Endothelial cell of umbilical vein (primary cell): ENCODE results near the gene ZNF22. TPM values are rescaled to one million over a fixed set of nuclear protein-coding genes. Genes with fewer than 3 reads are reported as not detected.

Experiments
- BruUV-seq: library from RNA; stranded (reverse); fragments of 400-500 nt; replicated peaks from 2 replicates; lab custom pipeline; 2021; lab: Mats Ljungman, UMichigan
- CTCF ChIA-PET: fragments of 300-600, 350-600 bp; sonication (Branson Sonifier 250); formaldehyde crosslinking; loops from one replicate; lab custom pipeline; 2021; ENCODE audit warnings: antibody characterized with exemption, inconsistent platforms; lab: Charles Lee
- POLR2A ChIA-PET: fragments of 300-600, 350-600 bp; sonication (Branson Sonifier 250); formaldehyde crosslinking; loops from one replicate; lab custom pipeline; 2021; ENCODE audit warnings: antibody characterized with exemption, inconsistent platforms; lab: Charles Lee
- DNase-seq: peaks from one replicate; pipeline ENCODE4 v3.0.0-alpha.2; 2011; ENCODE audit warnings: low read depth, low spot score
- FAIRE-seq: peaks from 2 replicates; lab custom pipeline; 2011; peaks lifted over from hg19 to GRCh38; lab: Jason Lieb, UNC
- H2AFZ ChIP-seq: 2 replicates; pipeline ENCODE4 v1.6.0; 2012; ENCODE audit warnings: low read depth, low read length, control low read depth, inconsistent platforms
- H3K27ac ChIP-seq: 2 replicates; pipeline ENCODE4 v1.5.1; 2011; ENCODE audit warnings: low read depth, mild to moderate bottlenecking, control low read depth, low read length, moderate library complexity; ENCODE audit not compliant: insufficient read depth
- H3K27me3 ChIP-seq, 2 experiments: 2 replicates each; pipeline versions ENCODE4 v1.6.0 to v1.6.1; 2011; ENCODE audit warnings: low read length in 2 of 2, mixed read lengths in 1 of 2; ENCODE audit not compliant: control insufficient read depth in 2 of 2, insufficient read depth in 2 of 2
- H3K36me3 ChIP-seq, 2 experiments: 2 replicates in 1 of 2; 3 replicates in 1 of 2; pipeline ENCODE4 v1.5.1; 2011; ENCODE audit warnings: low read length in 2 of 2, mild to moderate bottlenecking in 1 of 2, moderate library complexity in 1 of 2; ENCODE audit not compliant: control insufficient read depth in 2 of 2, insufficient read depth in 2 of 2; ENCODE audit errors: extremely low read depth in 1 of 2
- H3K4me1 ChIP-seq: 3 replicates; pipeline ENCODE4 v1.5.1; 2011; ENCODE audit warnings: mild to moderate bottlenecking, low read length; ENCODE audit not compliant: control insufficient read depth, insufficient read depth; ENCODE audit errors: extremely low read depth
- H3K4me2 ChIP-seq: 2 replicates; pipeline ENCODE4 v1.6.1; 2011; ENCODE audit warnings: low read length, control low read depth, mixed read lengths; ENCODE audit not compliant: insufficient read depth
- H3K4me3 ChIP-seq, 3 experiments: fragments of 200-600 bp in 1 of 3; sonication (generic), shearing (Covaris generic) in 1 of 3; replicated peaks in 1 of 3; 2 replicates each; pipeline ENCODE4 v1.5.1; 2011 to 2016; ENCODE audit warnings: control low read depth in 3 of 3, low read length in 3 of 3, mild to moderate bottlenecking in 2 of 3, inconsistent platforms in 1 of 3, low read depth in 1 of 3, moderate library complexity in 1 of 3; ENCODE audit not compliant: insufficient read depth in 1 of 3
- H3K79me2 ChIP-seq: 2 replicates; pipeline ENCODE4 v1.6.0; 2012; ENCODE audit warnings: low read length, inconsistent platforms; ENCODE audit not compliant: control insufficient read depth, insufficient read depth
- H3K9ac ChIP-seq: replicated peaks from 2 replicates; pipeline ENCODE3; 2011; ENCODE audit warnings: low read length, control low read depth; ENCODE audit not compliant: insufficient read depth; ENCODE audit errors: extremely low read depth
- H3K9me1 ChIP-seq: replicated peaks from 3 replicates; pipeline ENCODE4 v1.6.0; 2011; ENCODE audit warnings: mild to moderate bottlenecking, low read length; ENCODE audit not compliant: control insufficient read depth, insufficient read depth; ENCODE audit errors: extremely low read depth
- H3K9me3 ChIP-seq: replicated peaks from 2 replicates; pipeline ENCODE4 v1.5.1; 2012; ENCODE audit warnings: low read length, inconsistent platforms; ENCODE audit not compliant: control insufficient read depth, insufficient read depth
- H4K20me1 ChIP-seq: replicated peaks from 2 replicates; pipeline ENCODE3; 2011; ENCODE audit warnings: mild to moderate bottlenecking, low read length; ENCODE audit not compliant: control insufficient read depth, insufficient read depth; ENCODE audit errors: extremely low read depth
- CTCF ChIP-seq, 2 donors: IDR thresholded peaks; 1 replicate in 1 of 2; 2 replicates in 1 of 2; pipeline ENCODE4 v1.5.1; 2011; ENCODE audit warnings: low read length in 2 of 2, mild to moderate bottlenecking in 2 of 2, moderate library complexity in 2 of 2, control low read depth in 1 of 2, inconsistent platforms in 1 of 2, low read depth in 1 of 2; ENCODE audit not compliant: insufficient read depth in 1 of 2; ENCODE audit errors: extremely low read depth in 1 of 2
- EZH2 ChIP-seq: IDR thresholded peaks from 2 replicates; pipeline ENCODE4 v1.6.1; 2012; ENCODE audit warnings: borderline replicate concordance, low read depth, mild to moderate bottlenecking, moderate library complexity, low read length, inconsistent platforms; ENCODE audit not compliant: severe bottlenecking
- FOS ChIP-seq: IDR thresholded peaks from 2 replicates; pipeline ENCODE4 v1.6.1; 2011; ENCODE audit warnings: mild to moderate bottlenecking, low read length, moderate library complexity, borderline replicate concordance; ENCODE audit not compliant: insufficient read depth
- GATA2 ChIP-seq: IDR thresholded peaks from 2 replicates; pipeline ENCODE4 v1.7.0; 2011; ENCODE audit warnings: low read depth, mild to moderate bottlenecking, moderate library complexity, mixed read lengths, low read length; ENCODE audit not compliant: insufficient read length, insufficient read depth
- JUN ChIP-seq: IDR thresholded peaks from 2 replicates; pipeline ENCODE4 v1.6.1; 2011; ENCODE audit warnings: borderline replicate concordance, low read depth; ENCODE audit not compliant: insufficient read length, insufficient read depth
- MAX ChIP-seq: IDR thresholded peaks from 2 replicates; pipeline ENCODE4 v1.6.1; 2011; ENCODE audit not compliant: insufficient read depth, insufficient read length
- MYC ChIP-seq: IDR thresholded peaks from one replicate; pipeline ENCODE4 v1.6.1; 2011; ENCODE audit warnings: mild to moderate bottlenecking, low read depth, low read length
- POLR2A ChIP-seq: IDR thresholded peaks from 2 replicates; pipeline ENCODE4 v1.6.1; 2012; ENCODE audit warnings: low read depth, mild to moderate bottlenecking, control low read depth, low read length
- POLR2AphosphoS5 ChIP-seq: IDR thresholded peaks from 2 replicates; pipeline ENCODE4 v1.6.1; 2012; ENCODE audit warnings: low read depth, mild to moderate bottlenecking, control low read depth, low read length, moderate library complexity; ENCODE audit not compliant: insufficient read depth
- dilution Hi-C: fragments of 300-500 bp; cut with MboI; formaldehyde crosslinking; loops from one replicate; pipeline ENCODE4 v1.15.0; 2019; ENCODE audit warnings: low sequenced_read_pairs; ENCODE audit not compliant: extremely low pct_ligation_motif_present
- intact Hi-C: fragments of 100-400 bp; cut with micrococcal nuclease; formaldehyde crosslinking; loops from one replicate; pipeline ENCODE4 v1.10.0; 2022
- polyA plus RNA-seq, 4 experiments: library from polyadenylated mRNA; depleted of rRNA in 3 of 4; stranded (reverse) in 3 of 4; unstranded in 1 of 4; fragments of >200 nt; gene quantifications; 2 replicates each; pipeline versions ENCODE4 v1.2.1 to v1.2.3, GENCODE V29; 2011 to 2012; ENCODE audit warnings: missing spikeins in 1 of 4
- total RNA-seq: library from RNA; stranded (reverse); gene quantifications from 2 replicates; pipeline ENCODE4 v1.2.3, GENCODE V29; 2021

Gene ZNF22
- total and polyA plus RNA-seq, 2 donors (not counting 3 experiments of a cell fraction or from before 2014, with no cell fraction given), result 21.0 to 48.7 TPM

- no peak for TF ChIP-seq CTCF (IDR thresholded peaks at IDR 0.05; ENCODE audit: extremely low read depth in 1 of 2, insufficient read depth in 1 of 2, low read depth in 1 of 2, low read length in 2 of 2)
- no peak for TF ChIP-seq MYC
- TF ChIP-seq FOS, result no peak
- TF ChIP-seq EZH2, result no peak
- TF ChIP-seq POLR2AphosphoS5, result no peak
- no peak for TF ChIP-seq GATA2
- no peak for TF ChIP-seq MAX
- no peak for TF ChIP-seq POLR2A
- no peak for TF ChIP-seq JUN
- Histone ChIP-seq H3K36me3 (no peaks in the 10 kb centered on the region), H3K4me3 (no peak overlapping the region), H3K4me1 (peaks cover 17% of the 10 kb centered on the region), H4K20me1 (no peaks in the 10 kb centered on the region), H2AFZ (no peak overlapping the region), H3K9ac (no peak overlapping the region), H3K79me2 (no peaks in the 10 kb centered on the region), H3K9me3 (no peaks in the 10 kb centered on the region), H3K27me3 (no peaks in the 10 kb centered on the region), H3K4me2 (no peak overlapping the region), H3K9me1 (no peaks in the 10 kb centered on the region), H3K27ac (no peak overlapping the region)
- no TSS peak for BruUV-seq
- intact Hi-C loops, result no loop called here
- DNase-seq (no peak), FAIRE-seq (no peak)
- POLR2A ChIA-PET, result no interaction called here
- CTCF ChIA-PET, result interaction anchor here (0.9 to 1.5 kb wide), 2 partner anchors 10 to 60 kb away, joined by 3 to 4 read pairs; no protein-coding TSS in a partner anchor
- dilution Hi-C loops, result no loop called here
Measured at GRCh38 chr10:44992732-44993225, 7.9 kb upstream of the ZNF22 start.
